Keratinocyte (primary cell): ENCODE results near the gene TMPRSS6. TPM values are rescaled to one million over a fixed set of nuclear protein-coding genes. Genes with fewer than 3 reads are reported as not detected.

Experiments used
- DNase-seq: peaks from one replicate; pipeline ENCODE4 v3.0.0-alpha.2; 2011; ENCODE audit warnings: low read depth, missing footprints, low spot score
- FAIRE-seq: peaks from 2 replicates; lab custom pipeline; 2011; peaks lifted over from hg19 to GRCh38; lab: Jason Lieb, UNC
- H2AFZ ChIP-seq: 2 replicates; pipeline ENCODE4 v1.6.0; 2012; ENCODE audit warnings: low read length, control low read depth, inconsistent platforms; ENCODE audit not compliant: control insufficient read depth
- H3K27ac ChIP-seq: 2 replicates; pipeline ENCODE4 v1.5.1; 2011; ENCODE audit warnings: low read length; ENCODE audit not compliant: control insufficient read depth, insufficient read depth
- H3K27me3 ChIP-seq: 3 replicates; pipeline ENCODE4 v1.6.0; 2011; ENCODE audit warnings: low read length; ENCODE audit not compliant: control insufficient read depth, insufficient read depth; ENCODE audit errors: extremely low read depth
- H3K36me3 ChIP-seq, 2 experiments: 2 replicates in 1 of 2; 3 replicates in 1 of 2; pipeline ENCODE4 v1.5.1; 2011; ENCODE audit warnings: low read length in 2 of 2, mild to moderate bottlenecking in 1 of 2; ENCODE audit not compliant: control insufficient read depth in 2 of 2, insufficient read depth in 2 of 2; ENCODE audit errors: extremely low read depth in 1 of 2
- H3K4me1 ChIP-seq: 3 replicates; pipeline ENCODE4 v1.5.1; 2011; ENCODE audit warnings: low read length; ENCODE audit not compliant: control insufficient read depth, insufficient read depth; ENCODE audit errors: extremely low read depth
- H3K4me2 ChIP-seq: 3 replicates; pipeline ENCODE4 v1.6.0; 2011; ENCODE audit warnings: low read depth, low read length; ENCODE audit not compliant: control insufficient read depth, insufficient read depth; ENCODE audit errors: extremely low read depth
- H3K4me3 ChIP-seq, 3 experiments: fragments of 200-600 bp in 1 of 3; sonication (generic) in 1 of 3; 2 replicates in 2 of 3; 3 replicates in 1 of 3; pipeline ENCODE4 v1.5.1; 2011 to 2016; ENCODE audit warnings: low read length in 3 of 3, mild to moderate bottlenecking in 3 of 3, control low read depth in 2 of 3, inconsistent platforms in 1 of 3, low read depth in 1 of 3, mixed read lengths in 1 of 3, mixed run types in 1 of 3, moderate library complexity in 1 of 3; ENCODE audit not compliant: control insufficient read depth in 2 of 3, insufficient read depth in 2 of 3; ENCODE audit errors: extremely low read depth in 1 of 3
- H3K79me2 ChIP-seq: 2 replicates; pipeline ENCODE4 v1.6.0; 2012; ENCODE audit warnings: low read length; ENCODE audit not compliant: control insufficient read depth, insufficient read depth
- H3K9ac ChIP-seq: 3 replicates; pipeline ENCODE4 v1.6.0; 2011; ENCODE audit warnings: low read length; ENCODE audit not compliant: control insufficient read depth, insufficient read depth; ENCODE audit errors: extremely low read depth
- H3K9me1 ChIP-seq: 3 replicates; pipeline ENCODE4 v1.6.0; 2011; ENCODE audit warnings: low read length; ENCODE audit not compliant: control insufficient read depth, insufficient read depth; ENCODE audit errors: extremely low read depth
- H3K9me3 ChIP-seq: 2 replicates; pipeline ENCODE4 v1.5.1; 2012; ENCODE audit warnings: low read depth, low read length; ENCODE audit not compliant: control insufficient read depth
- H4K20me1 ChIP-seq: 3 replicates; pipeline ENCODE4 v1.6.0; 2011; ENCODE audit warnings: low read length; ENCODE audit not compliant: control insufficient read depth, insufficient read depth; ENCODE audit errors: extremely low read depth
- CTCF ChIP-seq, 3 experiments: IDR thresholded peaks in 1 of 3; conservative IDR thresholded peaks in 1 of 3; optimal IDR thresholded peaks in 1 of 3; 2 replicates in 2 of 3; 3 replicates in 1 of 3; pipeline versions ENCODE3 to v1.5.1; 2011; ENCODE audit warnings: low read length in 3 of 3, mild to moderate bottlenecking in 3 of 3, moderate library complexity in 2 of 3, control low read depth in 1 of 3, inconsistent platforms in 1 of 3; ENCODE audit not compliant: insufficient read depth in 2 of 3; ENCODE audit errors: extremely low read depth in 1 of 3
- EZH2 ChIP-seq: IDR thresholded peaks from one replicate; pipeline ENCODE4 v1.6.1; 2012; ENCODE audit warnings: inconsistent platforms, mild to moderate bottlenecking, low read length, moderate library complexity
- dilution Hi-C: fragments of 300-500 bp; cut with MboI; formaldehyde crosslinking; loops from one replicate; pipeline ENCODE4 v1.7.0; 2020; ENCODE audit warnings: low sequenced_read_pairs; ENCODE audit not compliant: extremely low pct_ligation_motif_present
- polyA plus RNA-seq, 5 experiments: library from polyadenylated mRNA; depleted of rRNA in 3 of 5; stranded (reverse) in 3 of 5; stranded (forward) in 1 of 5; unstranded in 1 of 5; fragments of >200 nt; gene quantifications; 1 replicate in 1 of 5; 2 replicates in 3 of 5; 3 replicates in 1 of 5; pipeline versions ENCODE4 v1.2.1 to v1.2.3, GENCODE V29; 2011 to 2012; ENCODE audit warnings: missing spikeins in 2 of 5, low read depth in 1 of 5, low replicate concordance in 1 of 5

The TMPRSS6 gene
- polyA plus RNA-seq, 1 donor (not counting 4 experiments of a cell fraction or from before 2014, with no cell fraction given): not detected

GRCh38 chr22:37088108-37088605 lies 21.4 kb downstream of the TMPRSS6 start:
- Histone ChIP-seq H3K9me3 (no peaks in the 10 kb centered on the region), H3K9ac (no peak overlapping the region), H3K79me2 (no peaks in the 10 kb centered on the region), H3K4me2 (no peak overlapping the region), H3K27ac (no peak overlapping the region), H3K9me1 (no peaks in the 10 kb centered on the region), H3K4me3 (no peak overlapping the region), H3K27me3 (peaks cover 7% of the 10 kb centered on the region), H2AFZ (no peak overlapping the region), H3K36me3 (no peaks in the 10 kb centered on the region), H3K4me1 (peaks cover 3% of the 10 kb centered on the region), H4K20me1 (no peaks in the 10 kb centered on the region)
- no peak for TF ChIP-seq EZH2
- no peak for TF ChIP-seq CTCF (optimal IDR thresholded peaks at IDR 0.05 in 1 of 3, IDR thresholded peaks at IDR 0.05 in 1 of 3, conservative IDR thresholded peaks at IDR 0.05 in 1 of 3; ENCODE audit: extremely low read depth in 1 of 3, insufficient read depth in 2 of 3, low read length in 3 of 3)
- DNase-seq (peak; percentile 46), FAIRE-seq (no peak)
- dilution Hi-C loops: no loop called here

GRCh38 chr22:37086184-37086583 lies 23.3 kb downstream of the TMPRSS6 start:
- Histone ChIP-seq H4K20me1 (no peaks in the 10 kb centered on the region), H3K4me1 (peaks cover 3% of the 10 kb centered on the region), H3K79me2 (no peaks in the 10 kb centered on the region), H3K9ac (no peak overlapping the region), H2AFZ (no peak overlapping the region), H3K27ac (no peak overlapping the region), H3K9me1 (no peaks in the 10 kb centered on the region), H3K9me3 (no peaks in the 10 kb centered on the region), H3K27me3 (no peaks in the 10 kb centered on the region), H3K4me2 (no peak overlapping the region), H3K36me3 (no peaks in the 10 kb centered on the region), H3K4me3 (no peak overlapping the region)
- TF ChIP-seq EZH2 (no peak), CTCF (optimal IDR thresholded peaks at IDR 0.05 in 1 of 3, IDR thresholded peaks at IDR 0.05 in 1 of 3, conservative IDR thresholded peaks at IDR 0.05 in 1 of 3; ENCODE audit: extremely low read depth in 1 of 3, insufficient read depth in 2 of 3, low read length in 3 of 3) (no peak)
- no peak for DNase-seq
- FAIRE-seq: no peak
- dilution Hi-C loops: no loop called here
